Measurements from ENCODE around the gene SKI. TPM values are rescaled to one million over a fixed set of nuclear protein-coding genes. Genes with fewer than 3 reads are reported as not detected.

The SKI gene
- total RNA-seq, 1 donor from 2014 or later = 38.8 TPM

- DNase-seq (ENCODE audit: low spot score) (no peak), ATAC-seq (no peak)
Observed at GRCh38 chr1:2345297-2346075, 117.4 kb downstream of the SKI start.

- ATAC-seq (no peak), DNase-seq (ENCODE audit: low spot score) (no peak)
Observed at GRCh38 chr1:2346691-2347408, 118.7 kb downstream of the SKI start.

DNA sequence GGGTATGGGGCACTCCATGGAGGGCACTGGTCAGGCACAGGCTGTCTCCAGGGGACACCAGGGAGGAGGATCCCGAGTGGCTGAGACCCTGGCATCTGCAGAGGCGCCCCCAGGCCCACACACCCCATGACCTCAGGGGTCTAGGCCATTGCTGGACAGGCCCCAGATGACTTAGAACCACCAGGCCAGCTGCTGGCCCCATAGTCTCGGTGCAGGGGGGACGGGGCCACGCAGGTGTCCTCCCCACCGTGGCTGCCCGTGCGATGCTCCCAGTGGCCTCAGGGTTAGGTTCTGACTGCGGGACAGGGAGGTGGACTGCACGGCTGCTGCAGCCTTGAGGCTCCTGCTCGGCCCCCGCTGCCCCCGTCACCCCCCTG, 119.3 kb downstream of the SKI start:
- DNase-seq (ENCODE audit: low spot score) = no peak
- ATAC-seq = no peak

- DNase-seq (ENCODE audit: low spot score) = no peak
- ATAC-seq = no peak
Observed at GRCh38 chr1:2347896-2348295, 119.8 kb downstream of the SKI start.

GRCh38 chr1:2348346-2349325, 120.5 kb downstream of the SKI start:
- no peak for DNase-seq (ENCODE audit: low spot score)

DNA sequence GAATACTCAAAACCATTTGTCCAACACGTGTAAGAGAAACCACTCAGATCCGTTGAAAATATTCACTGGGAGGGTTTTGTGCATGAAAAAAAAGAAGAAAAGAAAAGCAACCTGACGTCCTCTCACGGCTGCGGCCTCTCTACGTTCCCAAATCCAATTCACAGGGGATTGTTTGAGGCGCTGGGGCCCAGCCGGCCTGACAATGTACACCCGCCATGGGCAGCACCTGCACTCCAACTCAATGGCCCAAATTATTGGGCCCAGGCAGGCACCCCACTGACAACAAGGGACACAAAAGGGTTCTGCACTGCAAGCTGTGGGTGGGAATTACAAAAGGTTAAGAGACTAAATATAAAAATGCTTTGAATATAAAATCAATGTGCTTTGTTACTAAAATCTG, 121.7 kb downstream of the SKI start:
- no peak for ATAC-seq
- no peak for DNase-seq (ENCODE audit: low spot score)

More at GRCh38 chr1:2348346-2349325, 120.5 kb downstream of the SKI start:
- no peak for ATAC-seq

- DNase-seq (ENCODE audit: low spot score) (no peak), ATAC-seq (no peak)
Observed at GRCh38 chr1:2350501-2350900, 122.4 kb downstream of the SKI start.

GRCh38 chr1:2350911-2351655, 123.0 kb downstream of the SKI start:
- ATAC-seq = no peak
- no peak for DNase-seq (ENCODE audit: low spot score)

- ATAC-seq = no peak
- DNase-seq (ENCODE audit: low spot score) = no peak
Observed at GRCh38 chr1:2351723-2352122, 123.6 kb downstream of the SKI start.

- ATAC-seq (no peak), DNase-seq (ENCODE audit: low spot score) (no peak)
Observed at GRCh38 chr1:2352341-2352896, 124.3 kb downstream of the SKI start.

- ATAC-seq (no peak), DNase-seq (ENCODE audit: low spot score) (no peak)
Observed at GRCh38 chr1:2352897-2353550, 124.9 kb downstream of the SKI start.

DNA sequence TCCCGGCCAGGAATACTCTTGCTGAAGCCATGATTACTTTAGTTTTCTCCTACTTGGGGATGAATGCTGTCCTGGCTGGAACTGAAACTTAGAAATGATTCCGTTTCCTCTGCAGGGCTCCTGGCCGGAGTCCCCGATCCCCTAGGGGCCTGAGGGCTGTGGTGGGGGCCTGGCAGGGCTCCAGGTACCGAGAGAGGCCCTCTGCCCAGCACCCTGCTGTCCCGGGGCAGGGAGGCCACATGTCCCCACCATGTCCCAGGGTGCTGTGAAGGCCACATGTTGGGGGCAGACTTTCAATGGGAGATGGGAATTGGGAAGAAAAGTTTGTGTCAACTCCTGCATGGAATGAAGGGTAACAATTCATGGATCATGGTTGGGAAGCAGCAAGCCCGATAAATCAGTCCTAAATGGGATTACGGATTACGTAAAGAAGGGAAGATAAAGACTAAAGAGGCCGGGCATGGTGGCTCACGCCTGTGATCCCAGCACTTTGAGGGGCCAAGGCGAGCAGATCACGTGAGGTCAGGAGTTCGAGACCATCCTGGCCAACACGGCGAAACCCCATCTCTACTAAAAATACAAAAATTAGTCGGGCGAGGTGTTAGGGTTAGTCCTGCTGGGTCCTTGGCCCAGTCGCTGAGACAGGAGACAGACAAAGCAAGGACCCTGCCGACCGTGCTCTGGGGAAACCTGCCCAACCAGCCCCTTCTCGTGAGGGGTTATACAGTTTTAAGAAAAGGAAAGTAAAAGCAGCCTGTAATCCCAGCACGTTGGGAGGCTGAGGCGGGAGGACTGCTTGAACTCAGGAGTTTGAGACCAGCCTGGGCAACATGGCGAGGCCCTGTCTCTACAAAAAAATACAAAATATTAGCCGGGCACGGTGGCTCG, 125.7 kb downstream of the SKI start:
- ATAC-seq (no peak), DNase-seq (ENCODE audit: low spot score) (no peak)

- ATAC-seq (no peak), DNase-seq (ENCODE audit: low spot score) (no peak)
Observed at GRCh38 chr1:2354511-2355372, 126.6 kb downstream of the SKI start.

- ATAC-seq (no peak), DNase-seq (ENCODE audit: low spot score) (no peak)
Observed at GRCh38 chr1:2355373-2356261, 127.5 kb downstream of the SKI start.

GRCh38 chr1:2356401-2356800, 128.3 kb downstream of the SKI start:
- ATAC-seq (no peak), DNase-seq (ENCODE audit: low spot score) (no peak)

DNA sequence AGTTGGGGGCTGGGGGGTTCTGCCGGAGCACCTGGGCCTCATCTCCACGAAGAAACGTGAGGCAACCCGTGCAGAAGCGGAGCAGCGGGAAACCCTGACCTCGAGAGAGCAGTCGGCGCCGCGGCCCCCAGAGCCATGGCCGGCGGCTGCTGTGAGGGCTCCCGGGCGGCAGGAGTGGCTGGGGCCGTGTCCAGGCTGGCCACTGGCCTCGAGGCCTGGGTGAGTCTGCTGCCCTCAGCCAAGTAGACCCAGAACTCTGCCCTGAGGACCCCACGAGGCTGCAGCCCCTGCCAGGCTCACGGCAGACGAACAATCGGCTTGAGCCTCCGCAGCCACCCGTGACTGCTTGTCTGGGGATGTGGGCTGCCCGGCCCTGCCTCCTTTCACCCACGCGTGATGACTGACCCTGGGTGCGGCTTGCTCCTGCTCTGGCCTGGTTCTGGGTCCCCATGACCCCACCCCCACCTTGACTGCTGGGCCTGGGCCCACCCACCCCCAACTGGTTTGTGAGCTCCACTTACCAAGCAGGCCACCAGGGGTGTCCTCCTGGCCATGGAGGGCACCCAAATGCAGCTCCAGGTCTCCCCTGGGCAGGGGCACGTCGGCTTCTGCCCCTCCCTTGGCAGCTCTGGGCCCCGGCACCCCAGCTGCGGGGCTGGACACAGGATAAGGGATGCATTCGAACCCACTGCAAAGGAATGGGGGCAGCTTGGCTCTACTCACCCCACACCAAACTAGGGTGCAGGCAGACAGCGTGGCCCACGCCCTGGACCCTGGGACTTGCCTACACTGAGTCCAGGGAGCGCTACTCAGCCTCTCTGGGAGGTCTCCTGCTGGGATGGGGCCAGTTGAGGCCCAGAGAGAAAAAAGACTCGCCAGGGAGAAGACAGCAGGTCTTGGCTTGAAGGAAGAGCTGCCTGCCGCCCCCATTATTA, 129.1 kb downstream of the SKI start:
- ATAC-seq (no peak), DNase-seq (ENCODE audit: low spot score) (no peak)

Data from left lobe of liver (tissue), 2 donors.